Aorta (tissue), 5 donors: ENCODE results near the gene DDX39A. TPM values are rescaled to one million over a fixed set of nuclear protein-coding genes. Genes with fewer than 3 reads are reported as not detected.
"Not testable (repeated sequence)": the region's sequence is repeated elsewhere in the genome, so short reads cannot be mapped to it uniquely, and the experiment has no call there.

ENCODE experiments used
- ATAC-seq: fragments of 200-7000 bp; cut with Tn5 transposase; one replicate; pipeline ENCODE4 v1.9.1; 2022; ENCODE audit warnings: moderate library complexity; ENCODE audit not compliant: low FRiP score
- DNase-seq, 2 donors: peaks; one replicate each; pipeline ENCODE4 v3.0.0-alpha.2; 2020
- H3K27ac ChIP-seq, 2 donors: one replicate each; pipeline ENCODE4 v1.5.1; 2013; ENCODE audit warnings: low read length in 2 of 2, mild to moderate bottlenecking in 2 of 2, moderate library complexity in 2 of 2, control low read depth in 1 of 2, inconsistent platforms in 1 of 2, low read depth in 1 of 2
- H3K27me3 ChIP-seq, 2 donors: one replicate each; pipeline ENCODE4 v1.6.1; 2013; ENCODE audit warnings: control low read depth in 1 of 2, low read length in 1 of 2, mild to moderate bottlenecking in 1 of 2, moderate library complexity in 1 of 2; ENCODE audit not compliant: insufficient read depth in 2 of 2, control insufficient read depth in 1 of 2
- H3K36me3 ChIP-seq, 2 donors: one replicate each; pipeline ENCODE4 v1.6.1; 2013; ENCODE audit warnings: control low read depth in 1 of 2, low read length in 1 of 2, mild to moderate bottlenecking in 1 of 2; ENCODE audit not compliant: insufficient read depth in 2 of 2, control insufficient read depth in 1 of 2
- H3K4me1 ChIP-seq, 2 donors: one replicate each; pipeline ENCODE4 v1.6.1; 2013; ENCODE audit warnings: low read length in 2 of 2, control low read depth in 1 of 2, mild to moderate bottlenecking in 1 of 2, moderate library complexity in 1 of 2; ENCODE audit not compliant: insufficient read depth in 2 of 2, control insufficient read depth in 1 of 2
- H3K4me3 ChIP-seq, 2 donors: one replicate each; pipeline ENCODE4 v1.5.1; 2013; ENCODE audit warnings: low read length in 2 of 2, control low read depth in 1 of 2, mild to moderate bottlenecking in 1 of 2
- H3K9me3 ChIP-seq: one replicate; pipeline ENCODE4 v1.6.1; 2013; ENCODE audit warnings: mild to moderate bottlenecking, low read length; ENCODE audit not compliant: control insufficient read depth
- WGBS, 2 donors: extraction: QIAGEN DNeasy Blood & Tissue Kit; methylation state at CpG; one replicate each; pipeline ENCODE4 v1.1.7; 2013; 5-methylcytosine and 5-hydroxymethylcytosine counted together
- intact Hi-C, 2 donors: fragments of 100-400 bp; cut with DNase I; formaldehyde crosslinking; loops; one replicate each; pipeline versions ENCODE4 v1.14.2 to v1.15.0; 2022
- polyA plus RNA-seq, 2 donors: library from polyadenylated mRNA; stranded (reverse); fragments of 200-250 nt; gene quantifications; one replicate each; pipeline ENCODE4 v1.2.3, GENCODE V29; 2013
- total RNA-seq, 2 donors: library from RNA; stranded (reverse); fragmentation: NEBNext Ultra II Directional; extraction: Animal tissue kit (Norgen Biotek cat#: 25700); gene quantifications; one replicate each; pipeline ENCODE4 v1.2.1, GENCODE V29; 2021
- donor health status: healthy with polysubstance abuse.
- donor health status: Bipolar disorder and iron deficiency.
- donor health status: DM: no; HTN: no; CAD: no.
- donor health status: DM: no; HTN: no; CAD: no.
- donor health status: DM: yes; HTN: yes; CAD: no.

DDX39A gene
- total and polyA plus RNA-seq, 4 donors: 28.5 to 98.7 (median 47.2) TPM

GRCh38 chr19:14374313-14374712 lies 44.8 kb downstream of the DDX39A start:
- ATAC-seq, intact Hi-C loops, H3K27ac ChIP-seq: not testable (repeated sequence)

GRCh38 chr19:14372384-14373077 lies 46.6 kb downstream of the DDX39A start:
- H3K27ac ChIP-seq, H3K9me3 ChIP-seq, H3K4me1 ChIP-seq, DNase-seq, H3K36me3 ChIP-seq, H3K27me3 ChIP-seq, ATAC-seq, intact Hi-C loops, H3K4me3 ChIP-seq: not testable (repeated sequence)
- 85 to 88% methylated on average over 6 to 8 of the region's 8 CpGs for WGBS, 2 donors

More at GRCh38 chr19:14374313-14374712, 44.8 kb downstream of the DDX39A start:
- H3K36me3 ChIP-seq, H3K27me3 ChIP-seq, H3K4me3 ChIP-seq, H3K4me1 ChIP-seq, DNase-seq, H3K9me3 ChIP-seq: not testable (repeated sequence)
- 95% methylated on average over 9 of the region's 9 CpGs for WGBS, 2 donors

- Histone ChIP-seq H3K27ac (no peak overlapping the region), H3K9me3 (no peaks in the 10 kb centered on the region), H3K4me3 (no peak overlapping the region), H3K27me3 (no peaks in the 10 kb centered on the region), H3K36me3 (no peaks in the 10 kb centered on the region), H3K4me1 (peaks cover 0 to 3% of the 10 kb centered on the region in 2 donors)
- DNase-seq (no peak), ATAC-seq (no peak)
- intact Hi-C loops: no loop called here
- 83 to 87% methylated on average over 10 of the region's 10 CpGs for WGBS, 2 donors
Observed at GRCh38 chr19:14371301-14371821, 47.8 kb downstream of the DDX39A start.

- Histone ChIP-seq H3K4me1 (peaks cover 0 to 3% of the 10 kb centered on the region in 2 donors), H3K4me3 (no peak overlapping the region), H3K27me3 (no peaks in the 10 kb centered on the region), H3K27ac (no peak overlapping the region), H3K9me3 (no peaks in the 10 kb centered on the region), H3K36me3 (no peaks in the 10 kb centered on the region)
- 90 to 93% methylated on average over 4 of the region's 4 CpGs for WGBS, 2 donors
- DNase-seq: no peak
- intact Hi-C loops: no loop called here
- no peak for ATAC-seq
Observed at GRCh38 chr19:14370940-14371280, 48.2 kb downstream of the DDX39A start.

GRCh38 chr19:14370169-14370939 lies 48.8 kb downstream of the DDX39A start:
- intact Hi-C loops: no loop called here
- DNase-seq (no peak), ATAC-seq (peak; percentile 54)
- 61 to 65% methylated on average over 19 of the region's 19 CpGs for WGBS, 2 donors
- Histone ChIP-seq H3K27ac (peak overlapping the region in 1 of 2 donors; percentile 91), H3K27me3 (no peaks in the 10 kb centered on the region), H3K9me3 (no peaks in the 10 kb centered on the region), H3K4me1 (no peaks in the 10 kb centered on the region), H3K36me3 (no peaks in the 10 kb centered on the region), H3K4me3 (no peak overlapping the region)

- ATAC-seq (peak; percentile 59), DNase-seq (peak; percentile 73 to 92)
- 16 to 19% methylated on average over 19 of the region's 19 CpGs for WGBS, 2 donors
- no peaks in the 10 kb centered on the region for H3K9me3 ChIP-seq
- H3K27ac ChIP-seq: peak overlapping the region; percentile 47 to 85
- H3K36me3 ChIP-seq: no peaks in the 10 kb centered on the region
- H3K4me3 ChIP-seq: no peak overlapping the region
- no peaks in the 10 kb centered on the region for H3K4me1 ChIP-seq
- intact Hi-C loops: no loop called here
- H3K27me3 ChIP-seq: no peaks in the 10 kb centered on the region
Observed at GRCh38 chr19:14369399-14370168, 49.6 kb downstream of the DDX39A start.

- H3K4me1 ChIP-seq: no peaks in the 10 kb centered on the region
- intact Hi-C loops: no loop called here
- H3K27me3 ChIP-seq: no peaks in the 10 kb centered on the region
Observed at GRCh38 chr19:14368011-14368513, 51.1 kb downstream of the DDX39A start.

GRCh38 chr19:14367016-14367415 lies 52.1 kb downstream of the DDX39A start:
- ATAC-seq: no peak
- H3K4me1 ChIP-seq: no peaks in the 10 kb centered on the region

More at GRCh38 chr19:14368011-14368513, 51.1 kb downstream of the DDX39A start:
- no peak overlapping the region for H3K27ac ChIP-seq
- DNase-seq: no peak
- ATAC-seq: no peak
- no peaks in the 10 kb centered on the region for H3K36me3 ChIP-seq
- no peak overlapping the region for H3K4me3 ChIP-seq
- WGBS, 2 donors: 74 to 81% methylated on average over 5 of the region's 5 CpGs
- H3K9me3 ChIP-seq: no peaks in the 10 kb centered on the region

More at GRCh38 chr19:14367016-14367415, 52.1 kb downstream of the DDX39A start:
- DNase-seq: no peak
- Histone ChIP-seq H3K27me3 (no peaks in the 10 kb centered on the region), H3K9me3 (no peaks in the 10 kb centered on the region), H3K4me3 (no peak overlapping the region), H3K27ac (no peak overlapping the region), H3K36me3 (no peaks in the 10 kb centered on the region)
- intact Hi-C loops: no loop called here
- 93 to 96% methylated on average over 10 of the region's 10 CpGs for WGBS, 2 donors
